SU-DHL-6 (cell line): Measurements from ENCODE around the gene STAU1.

ENCODE experiments used
- CTCF ChIP-seq: fragments of 200-600 bp; sonication (generic); IDR thresholded peaks from one replicate; pipeline ENCODE4 v1.5.1; 2017; ENCODE audit warnings: antibody characterized with exemption, mild to moderate bottlenecking, low read length, moderate library complexity; ENCODE audit not compliant: insufficient read depth, poor library complexity, severe bottlenecking
- EZH2phosphoT487 ChIP-seq: fragments of 200-600 bp; sonication (generic), shearing (Covaris generic); conservative IDR thresholded peaks from 2 replicates; pipeline ENCODE4 v1.6.1; 2018; ENCODE audit warnings: mild to moderate bottlenecking, antibody characterized with exemption, low read length, moderate library complexity, mixed read lengths

- TF ChIP-seq CTCF (no peak), EZH2phosphoT487 (no peak)
Observed at GRCh38 chr20:49179368-49180277, 8.5 kb downstream of the STAU1 start.
